H1 (cell line): Measurements from ENCODE around the gene LY86. TPM values are rescaled to one million over a fixed set of nuclear protein-coding genes. Genes with fewer than 3 reads are reported as not detected.

ENCODE experiments used
- CTCF ChIA-PET: fragments of 300-600 bp; sonication (Branson Sonifier 250); formaldehyde crosslinking; loops from one replicate; lab custom pipeline; 2021; ENCODE audit not compliant: partially characterized antibody; lab: Charles Lee
- POLR2A ChIA-PET: fragments of 300-600 bp; sonication (Branson Sonifier 250); formaldehyde crosslinking; loops from one replicate; lab custom pipeline; 2021; ENCODE audit warnings: inconsistent platforms; ENCODE audit not compliant: partially characterized antibody; lab: Charles Lee
- DNase-seq, 2 experiments: peaks; one replicate each; pipeline versions ENCODE4 v3.0.0 to v3.0.0-alpha.2; 2010 to 2022; ENCODE audit warnings: low spot score in 2 of 2, low read depth in 1 of 2, mixed read lengths in 1 of 2
- FAIRE-seq: peaks from 2 replicates; lab custom pipeline; 2011; peaks lifted over from hg19 to GRCh38; lab: Jason Lieb, UNC
- H2AFZ ChIP-seq: 2 replicates; pipeline ENCODE4 v1.8.1; 2012; ENCODE audit warnings: low read length, inconsistent platforms
- H2AK5ac ChIP-seq: 2 replicates; pipeline ENCODE4 v1.6.1; 2013; ENCODE audit warnings: low read depth, low read length
- H2BK120ac ChIP-seq: replicated peaks from 2 replicates; pipeline ENCODE3; 2013; ENCODE audit warnings: low read depth, low read length, inconsistent platforms
- H2BK12ac ChIP-seq: 2 replicates; pipeline ENCODE4 v1.6.1; 2013; ENCODE audit warnings: low read depth, low read length
- H2BK15ac ChIP-seq: 2 replicates; pipeline ENCODE4 v1.6.1; 2013; ENCODE audit warnings: low read length
- H2BK20ac ChIP-seq: 2 replicates; pipeline ENCODE4 v1.6.1; 2013; ENCODE audit warnings: low read length
- H2BK5ac ChIP-seq: 2 replicates; pipeline ENCODE4 v1.6.1; 2013; ENCODE audit warnings: low read depth, low read length
- H3K14ac ChIP-seq: 2 replicates; pipeline ENCODE4 v1.6.1; 2013; ENCODE audit warnings: inconsistent platforms; ENCODE audit not compliant: insufficient read length
- H3K18ac ChIP-seq: 2 replicates; pipeline ENCODE4 v1.6.1; 2013; ENCODE audit warnings: low read length; ENCODE audit errors: extremely low read depth
- H3K23ac ChIP-seq: 2 replicates; pipeline ENCODE4 v1.6.1; 2013; ENCODE audit warnings: inconsistent platforms; ENCODE audit not compliant: insufficient read length
- H3K23me2 ChIP-seq: 2 replicates; pipeline ENCODE4 v1.6.1; 2013; ENCODE audit warnings: low read depth, low read length
- H3K27ac ChIP-seq: 2 replicates; pipeline ENCODE4 v1.6.1; 2011; ENCODE audit warnings: low read depth, low read length, inconsistent platforms
- H3K27me3 ChIP-seq, 4 experiments: replicated peaks in 1 of 4; 1 replicate in 1 of 4; 2 replicates in 3 of 4; pipeline versions ENCODE4 v1.6.1 to v1.8.1; 2011 to 2013; ENCODE audit warnings: low read length in 3 of 4, mild to moderate bottlenecking in 3 of 4, inconsistent platforms in 2 of 4, mixed read lengths in 2 of 4, moderate library complexity in 1 of 4; ENCODE audit not compliant: control insufficient read depth in 3 of 4, insufficient read depth in 3 of 4; ENCODE audit errors: extremely low read depth in 1 of 4
- H3K36me3 ChIP-seq, 4 experiments: 2 replicates each; pipeline versions ENCODE4 v1.6.1 to v1.8.1; 2011 to 2013; ENCODE audit warnings: mild to moderate bottlenecking in 4 of 4, low read length in 3 of 4, moderate library complexity in 2 of 4, control low read depth in 1 of 4, inconsistent platforms in 1 of 4; ENCODE audit not compliant: insufficient read depth in 4 of 4, control insufficient read depth in 2 of 4
- H3K4ac ChIP-seq: replicated peaks from 2 replicates; pipeline ENCODE3; 2013; ENCODE audit warnings: low read length, low read depth, mixed read lengths, inconsistent platforms; ENCODE audit not compliant: insufficient read length
- H3K4me1 ChIP-seq, 4 experiments: replicated peaks in 1 of 4; 1 replicate in 1 of 4; 2 replicates in 3 of 4; pipeline versions ENCODE4 v1.6.1 to v1.8.1; 2011 to 2013; ENCODE audit warnings: low read length in 3 of 4, inconsistent platforms in 2 of 4, mixed read lengths in 1 of 4; ENCODE audit not compliant: insufficient read depth in 4 of 4, control insufficient read depth in 3 of 4
- H3K4me2 ChIP-seq, 2 experiments: 2 replicates each; pipeline versions ENCODE4 v1.6.1 to v1.8.1; 2011 to 2013; ENCODE audit warnings: low read depth in 2 of 2, low read length in 2 of 2, control low read depth in 1 of 2, inconsistent platforms in 1 of 2, mild to moderate bottlenecking in 1 of 2; ENCODE audit not compliant: insufficient read depth in 1 of 2
- H3K4me3 ChIP-seq, 4 experiments: fragments of 200-600, 300-600 bp in 1 of 4; sonication (generic), shearing (Covaris generic), sonication (Bioruptor Twin) in 1 of 4; 2 replicates each; pipeline versions ENCODE4 v1.5.1 to v1.8.1; 2011 to 2016; ENCODE audit warnings: low read length in 4 of 4, low read depth in 3 of 4, control low read depth in 2 of 4, inconsistent platforms in 2 of 4, mild to moderate bottlenecking in 2 of 4, mixed read lengths in 1 of 4, moderate library complexity in 1 of 4; ENCODE audit not compliant: insufficient read depth in 2 of 4; ENCODE audit errors: extremely low read depth in 1 of 4
- H3K56ac ChIP-seq: replicated peaks from 2 replicates; pipeline ENCODE3; 2013; ENCODE audit warnings: low read depth, mild to moderate bottlenecking, mixed read lengths, low read length, inconsistent platforms; ENCODE audit not compliant: insufficient read length
- H3K79me1 ChIP-seq: 2 replicates; pipeline ENCODE4 v1.6.1; 2013; ENCODE audit warnings: low read depth, low read length, control low read depth
- H3K79me2 ChIP-seq, 2 experiments: 2 replicates each; pipeline versions ENCODE4 v1.6.1 to v1.8.1; 2012 to 2013; ENCODE audit warnings: low read length in 2 of 2, mild to moderate bottlenecking in 2 of 2, inconsistent platforms in 1 of 2; ENCODE audit not compliant: insufficient read depth in 2 of 2, control insufficient read depth in 1 of 2
- H3K9ac ChIP-seq, 4 experiments: replicated peaks in 1 of 4; 1 replicate in 1 of 4; 2 replicates in 3 of 4; pipeline versions ENCODE4 v1.6.1 to v1.8.1; 2011 to 2013; ENCODE audit warnings: low read depth in 3 of 4, low read length in 3 of 4, control low read depth in 2 of 4, mild to moderate bottlenecking in 2 of 4, moderate library complexity in 2 of 4, inconsistent platforms in 1 of 4; ENCODE audit errors: extremely low read depth in 1 of 4
- H3K9me3 ChIP-seq, 2 experiments: 2 replicates each; pipeline versions ENCODE4 v1.6.1 to v1.8.1; 2012 to 2013; ENCODE audit warnings: mild to moderate bottlenecking in 2 of 2, moderate library complexity in 2 of 2, control low read depth in 1 of 2, inconsistent platforms in 1 of 2, low read depth in 1 of 2, low read length in 1 of 2, mixed read lengths in 1 of 2; ENCODE audit not compliant: insufficient read depth in 2 of 2
- H4K20me1 ChIP-seq, 2 experiments: replicated peaks in 1 of 2; 2 replicates each; pipeline versions ENCODE3 to v1.8.1; 2011 to 2013; ENCODE audit warnings: inconsistent platforms in 2 of 2, low read length in 2 of 2, mild to moderate bottlenecking in 1 of 2; ENCODE audit not compliant: insufficient read depth in 2 of 2, control insufficient read depth in 1 of 2
- H4K5ac ChIP-seq: 2 replicates; pipeline ENCODE4 v1.6.1; 2013; ENCODE audit warnings: low read length, low read depth, mixed read lengths, inconsistent platforms; ENCODE audit not compliant: insufficient read length
- H4K8ac ChIP-seq: 2 replicates; pipeline ENCODE4 v1.8.0; 2013; ENCODE audit warnings: mild to moderate bottlenecking, moderate library complexity, low read length, inconsistent platforms; ENCODE audit not compliant: insufficient read depth; ENCODE audit errors: extremely low read depth
- H4K91ac ChIP-seq: replicated peaks from 2 replicates; pipeline ENCODE3; 2013; ENCODE audit warnings: low read length, mixed read lengths, inconsistent platforms; ENCODE audit not compliant: insufficient read length
- ASH2L ChIP-seq: fragments of 200-600, 300-600 bp; sonication (generic); IDR thresholded peaks from one replicate; pipeline ENCODE4 v1.7.1; 2017; ENCODE audit warnings: low read length
- BACH1 ChIP-seq: IDR thresholded peaks from 2 replicates; pipeline ENCODE4 v1.6.1; 2012; ENCODE audit warnings: low read length, improper control_type of control experiment
- BRCA1 ChIP-seq: IDR thresholded peaks from 2 replicates; pipeline ENCODE4 v1.6.1; 2012; ENCODE audit warnings: low read depth, low read length, improper control_type of control experiment
- E2F6 ChIP-seq: IDR thresholded peaks from 2 replicates; pipeline ENCODE4 v1.6.1; 2012; ENCODE audit warnings: inconsistent platforms
- EZH2 ChIP-seq: fragments of 200-600 bp; sonication (generic); IDR thresholded peaks from 2 replicates; pipeline ENCODE4 v1.7.1; 2012; ENCODE audit warnings: low read depth, mild to moderate bottlenecking, moderate library complexity, low read length, inconsistent platforms; ENCODE audit not compliant: severe bottlenecking
- JUN ChIP-seq: IDR thresholded peaks from 2 replicates; pipeline ENCODE4 v1.6.1; 2011; ENCODE audit warnings: low read depth, mild to moderate bottlenecking, improper control_type of control experiment, low read length
- SIRT6 ChIP-seq: IDR thresholded peaks from one replicate; pipeline ENCODE4 v1.7.1; 2012; ENCODE audit warnings: low read length, inconsistent platforms
- WGBS, 2 experiments: shearing (Covaris generic) in 1 of 2; methylation state at CpG; one replicate each; pipeline versions ENCODE4 v1.1.6 to v1.1.7; 2013 to 2015; ENCODE audit warnings: low lambda C conversion rate in 2 of 2, mixed read lengths in 2 of 2, inconsistent platforms in 1 of 2, low coverage in 1 of 2, missing lambda C conversion rate in 1 of 2; ENCODE audit not compliant: insufficient replicate concordance in 2 of 2, insufficient coverage in 1 of 2, insufficient read length in 1 of 2; ENCODE audit errors: extremely low coverage in 1 of 2, missing lambda C conversion rate in 1 of 2; 5-methylcytosine and 5-hydroxymethylcytosine counted together
- polyA plus RNA-seq, 7 experiments: library from polyadenylated mRNA; depleted of rRNA in 3 of 7; stranded (reverse) in 5 of 7; unstranded in 2 of 7; fragments of >200 nt in 5 of 7; fragments of 200-250 nt in 2 of 7; gene quantifications; 1 replicate in 5 of 7; 2 replicates in 1 of 7; 4 replicates in 1 of 7; pipeline versions ENCODE4 v1.2.1 to v1.2.3, GENCODE V29; 2011 to 2013; ENCODE audit warnings: missing spikeins in 2 of 7, mixed read lengths in 2 of 7
- total RNA-seq: library from RNA; stranded (reverse); fragmentation: NEBNext Ultra II Directional; extraction: Animal tissue kit (Norgen Biotek cat#: 25700); gene quantifications from 2 replicates; pipeline ENCODE4 v1.2.1, GENCODE V29; 2021

Gene LY86
- total and polyA plus RNA-seq, 2 of the 8 experiments (the other 6 are each of a cell fraction or from before 2014, with no cell fraction given) = not detected

- FAIRE-seq = no peak
- no peaks in the 10 kb centered on the region for H4K20me1 ChIP-seq
- WGBS, 2 experiments = 93% methylated on average over 6 of the region's 6 CpGs; no CpG with 5 or more reads in 1 of the 2 experiments
Observed at GRCh38 chr6:6633898-6634734, 45.6 kb downstream of the LY86 start.

More at GRCh38 chr6:6633898-6634734, 45.6 kb downstream of the LY86 start:
- no peak overlapping the region for H2BK15ac ChIP-seq
- H2AFZ ChIP-seq = no peak overlapping the region
- H3K79me1 ChIP-seq = no peaks in the 10 kb centered on the region
- no peak overlapping the region for H2BK120ac ChIP-seq
- POLR2A ChIA-PET = no interaction called here
- H3K4me3 ChIP-seq = no peak overlapping the region
- H3K56ac ChIP-seq = no peak overlapping the region
- no peak overlapping the region for H2BK12ac ChIP-seq
- no peak overlapping the region for H4K8ac ChIP-seq
- H3K4me2 ChIP-seq = no peak overlapping the region
- H2BK5ac ChIP-seq = no peak overlapping the region
- TF ChIP-seq BRCA1 = no peak
- TF ChIP-seq BACH1 = no peak
- no peak for TF ChIP-seq SIRT6
- TF ChIP-seq JUN = no peak
- TF ChIP-seq EZH2 = no peak
- TF ChIP-seq E2F6 = no peak
- no peak for TF ChIP-seq ASH2L
- TF ChIP-seq, all 59 proteins: peak for 0
- Histone ChIP-seq H3K9me3 (no peaks in the 10 kb centered on the region), H2BK20ac (no peak overlapping the region), H3K79me2 (no peaks in the 10 kb centered on the region), H3K4ac (no peak overlapping the region), H3K14ac (no peak overlapping the region), H4K91ac (no peak overlapping the region), H3K23ac (no peak overlapping the region), H3K27me3 (no peaks in the 10 kb centered on the region), H3K9ac (no peak overlapping the region), H2AK5ac (no peak overlapping the region), H3K23me2 (no peaks in the 10 kb centered on the region), H3K18ac (no peak overlapping the region), H3K4me1 (peaks cover 0 to 6% (median 2%) of the 10 kb centered on the region in 4 experiments; a peak in 4 of 7 replicates), H3K27ac (no peak overlapping the region), H4K5ac (no peak overlapping the region), H3K36me3 (no peaks in the 10 kb centered on the region)
- CTCF ChIA-PET = interaction anchor here (0.6 to 1.4 kb wide), 2 partner anchors 10 to 12 kb away, joined by 3 to 6 read pairs; no protein-coding TSS in a partner anchor
- DNase-seq = no peak
